Neuronal stem cell (in vitro differentiated cells): Measurements from ENCODE around the gene CARS2.

ENCODE experiments used
- DNase-seq: peaks from one replicate; pipeline ENCODE4 v3.0.0-alpha.2; 2013; ENCODE audit warnings: low spot score
- H2AFZ ChIP-seq: one replicate; pipeline ENCODE4 v1.6.1; 2013; ENCODE audit warnings: mild to moderate bottlenecking, low read length, inconsistent platforms
- H2AK5ac ChIP-seq: 2 replicates; pipeline ENCODE4 v1.6.1; 2013; ENCODE audit warnings: low read depth, mild to moderate bottlenecking, inconsistent platforms, low read length, moderate library complexity, mixed read lengths
- H2BK120ac ChIP-seq: 2 replicates; pipeline ENCODE4 v1.6.1; 2013; ENCODE audit warnings: low read depth, mild to moderate bottlenecking, inconsistent platforms, low read length, moderate library complexity, mixed read lengths
- H2BK12ac ChIP-seq: one replicate; pipeline ENCODE4 v1.6.1; 2013; ENCODE audit warnings: low read length, inconsistent platforms
- H2BK15ac ChIP-seq: 2 replicates; pipeline ENCODE4 v1.6.1; 2013; ENCODE audit warnings: mild to moderate bottlenecking, low read length, inconsistent platforms, mixed read lengths
- H2BK5ac ChIP-seq: one replicate; pipeline ENCODE4 v1.6.1; 2013; ENCODE audit warnings: inconsistent platforms, mild to moderate bottlenecking, low read length, moderate library complexity
- H3K14ac ChIP-seq: one replicate; pipeline ENCODE4 v1.6.1; 2013; ENCODE audit warnings: low read length, inconsistent platforms
- H3K18ac ChIP-seq: 2 replicates; pipeline ENCODE4 v1.6.1; 2013; ENCODE audit warnings: low read length, inconsistent platforms
- H3K23ac ChIP-seq: 2 replicates; pipeline ENCODE4 v1.6.1; 2013; ENCODE audit warnings: low read depth, mild to moderate bottlenecking, mixed read lengths, low read length, inconsistent platforms; ENCODE audit not compliant: poor library complexity
- H3K27ac ChIP-seq: replicated peaks from 3 replicates; pipeline ENCODE4 v1.5.1; 2013; ENCODE audit warnings: low read length, inconsistent platforms
- H3K27me3 ChIP-seq, 3 experiments: 2 replicates each; pipeline ENCODE4 v1.6.1; 2013; ENCODE audit warnings: low read length in 3 of 3, mild to moderate bottlenecking in 2 of 3, inconsistent platforms in 1 of 3, low read depth in 1 of 3, mixed read lengths in 1 of 3, moderate library complexity in 1 of 3; ENCODE audit not compliant: control insufficient read depth in 3 of 3, insufficient read depth in 3 of 3
- H3K36me3 ChIP-seq, 2 donors: replicated peaks in 1 of 2; 2 replicates each; pipeline ENCODE4 v1.6.1; 2013; ENCODE audit warnings: low read length in 2 of 2; ENCODE audit not compliant: control insufficient read depth in 2 of 2, insufficient read depth in 2 of 2
- H3K4ac ChIP-seq: 2 replicates; pipeline ENCODE4 v1.6.1; 2013; ENCODE audit warnings: inconsistent platforms, mild to moderate bottlenecking, low read length, moderate library complexity
- H3K4me1 ChIP-seq, 2 donors: 1 replicate in 1 of 2; 2 replicates in 1 of 2; pipeline ENCODE4 v1.6.1; 2013; ENCODE audit warnings: low read length in 2 of 2, low read depth in 1 of 2; ENCODE audit not compliant: control insufficient read depth in 2 of 2, insufficient read depth in 1 of 2
- H3K4me2 ChIP-seq: one replicate; pipeline ENCODE4 v1.6.1; 2013; ENCODE audit warnings: mild to moderate bottlenecking, low read length, inconsistent platforms; ENCODE audit not compliant: insufficient read depth, poor library complexity, severe bottlenecking
- H3K4me3 ChIP-seq, 2 donors: 2 replicates each; pipeline ENCODE4 v1.5.1; 2013; ENCODE audit warnings: low read length in 2 of 2, mild to moderate bottlenecking in 2 of 2, inconsistent platforms in 1 of 2, moderate library complexity in 1 of 2
- H3K79me1 ChIP-seq: one replicate; pipeline ENCODE4 v1.6.1; 2013; ENCODE audit warnings: low read depth, mild to moderate bottlenecking, inconsistent platforms, low read length, moderate library complexity
- H3K9ac ChIP-seq: one replicate; pipeline ENCODE4 v1.6.1; 2013; ENCODE audit warnings: mild to moderate bottlenecking, low read depth, low read length, inconsistent platforms; ENCODE audit not compliant: poor library complexity
- H3K9me3 ChIP-seq, 2 donors: replicated peaks in 1 of 2; 2 replicates each; pipeline versions ENCODE3 to v1.6.1; 2013; ENCODE audit warnings: low read length in 2 of 2, mild to moderate bottlenecking in 2 of 2, inconsistent platforms in 1 of 2, low read depth in 1 of 2, mixed read lengths in 1 of 2, moderate library complexity in 1 of 2; ENCODE audit not compliant: control insufficient read depth in 2 of 2, insufficient read depth in 1 of 2
- H4K8ac ChIP-seq: one replicate; pipeline ENCODE4 v1.6.1; 2013; ENCODE audit warnings: low read depth, mild to moderate bottlenecking, inconsistent platforms, low read length, moderate library complexity
- H4K91ac ChIP-seq: one replicate; pipeline ENCODE4 v1.6.1; 2013; ENCODE audit warnings: low read length, low read depth, mild to moderate bottlenecking, inconsistent platforms; ENCODE audit not compliant: poor library complexity
- WGBS, 2 donors: extraction: QIAGEN DNeasy Blood & Tissue Kit; methylation state at CpG; one replicate each; pipeline ENCODE4 v1.1.7; 2013; ENCODE audit warnings: missing lambda C conversion rate in 2 of 2, mixed read lengths in 1 of 2; ENCODE audit not compliant: insufficient read length in 2 of 2, insufficient replicate concordance in 1 of 2; ENCODE audit errors: extremely low coverage in 2 of 2; 5-methylcytosine and 5-hydroxymethylcytosine counted together

The CARS2 gene

GRCh38 chr13:110626521-110626920, 79.4 kb downstream of the CARS2 start:
- H3K9me3 ChIP-seq, result peaks cover 0 to 2% of the 10 kb centered on the region in 2 donors
- H3K18ac ChIP-seq, result no peak overlapping the region
- H3K36me3 ChIP-seq, result peaks cover 15 to 68% of the 10 kb centered on the region in 2 donors
- no peak overlapping the region for H4K91ac ChIP-seq
- no peaks in the 10 kb centered on the region for H3K27me3 ChIP-seq
- H4K8ac ChIP-seq, result no peak overlapping the region
- H3K14ac ChIP-seq, result no peak overlapping the region
- no peak overlapping the region for H2AK5ac ChIP-seq
- H2BK120ac ChIP-seq, result no peak overlapping the region
- H3K4me2 ChIP-seq, result no peak overlapping the region
- no CpG with 5 or more reads among the region's 9 CpGs for WGBS, 2 donors
- H3K79me1 ChIP-seq, result peaks cover 9% of the 10 kb centered on the region
- no peak overlapping the region for H3K4me3 ChIP-seq
- H3K4me1 ChIP-seq, result peaks cover 3 to 13% of the 10 kb centered on the region in 2 donors
- no peak overlapping the region for H2BK15ac ChIP-seq
- no peak overlapping the region for H2AFZ ChIP-seq
- H3K9ac ChIP-seq, result peak overlapping the region; percentile 14
- no peak overlapping the region for H2BK12ac ChIP-seq
- H3K23ac ChIP-seq, result no peak overlapping the region
- peak overlapping the region; percentile 87 for H2BK5ac ChIP-seq
- no peak for DNase-seq
- no peak overlapping the region for H3K27ac ChIP-seq
- no peak overlapping the region for H3K4ac ChIP-seq

- H2BK120ac ChIP-seq, result no peak overlapping the region
- H4K91ac ChIP-seq, result no peak overlapping the region
- peak overlapping the region; percentile 60 for H3K27ac ChIP-seq
- H3K36me3 ChIP-seq, result peaks cover 15 to 61% of the 10 kb centered on the region in 2 donors
- no CpG with 5 or more reads among the region's 19 CpGs for WGBS, 2 donors
- H3K4me1 ChIP-seq, result peaks cover 3 to 13% of the 10 kb centered on the region in 2 donors
- H2BK5ac ChIP-seq, result peak overlapping the region; percentile 87
- no peak overlapping the region for H2BK12ac ChIP-seq
- DNase-seq, result no peak
- peak overlapping the region; percentile 2 for H3K4me2 ChIP-seq
- no peak overlapping the region for H3K4me3 ChIP-seq
- peak overlapping the region; percentile 88 for H3K18ac ChIP-seq
- peak overlapping the region; percentile 47 for H3K14ac ChIP-seq
- no peaks in the 10 kb centered on the region for H3K27me3 ChIP-seq
- H3K4ac ChIP-seq, result no peak overlapping the region
- H3K79me1 ChIP-seq, result peaks cover 9% of the 10 kb centered on the region
- peak overlapping the region; percentile 40 for H2AFZ ChIP-seq
- peak overlapping the region; percentile 49 for H4K8ac ChIP-seq
- peaks cover 0 to 2% of the 10 kb centered on the region in 2 donors for H3K9me3 ChIP-seq
- H2AK5ac ChIP-seq, result peak overlapping the region; percentile 48
- no peak overlapping the region for H3K23ac ChIP-seq
- H3K9ac ChIP-seq, result peak overlapping the region; percentile 70
- peak overlapping the region; percentile 10 for H2BK15ac ChIP-seq
These were observed 80.1 kb downstream of the CARS2 start for GRCh38 chr13:110625771-110626321.

GRCh38 chr13:110624766-110625756, 80.9 kb downstream of the CARS2 start:
- Histone ChIP-seq H3K14ac (no peak overlapping the region), H4K91ac (no peak overlapping the region), H3K4ac (no peak overlapping the region), H3K27ac (peak overlapping the region; percentile 60), H3K4me1 (peaks cover 3 to 13% of the 10 kb centered on the region in 2 donors), H3K4me2 (peak overlapping the region; percentile 34), H2BK12ac (no peak overlapping the region), H3K4me3 (no peak overlapping the region), H3K9me3 (peaks cover 0 to 2% of the 10 kb centered on the region in 2 donors), H2BK5ac (peak overlapping the region; percentile 87), H2BK120ac (no peak overlapping the region), H3K79me1 (peaks cover 9% of the 10 kb centered on the region), H3K18ac (peak overlapping the region; percentile 88), H4K8ac (no peak overlapping the region), H2AK5ac (peak overlapping the region; percentile 48), H3K27me3 (no peaks in the 10 kb centered on the region), H2AFZ (peak overlapping the region; percentile 40), H3K9ac (no peak overlapping the region), H2BK15ac (peak overlapping the region; percentile 10), H3K23ac (no peak overlapping the region), H3K36me3 (peaks cover 13 to 55% of the 10 kb centered on the region in 2 donors)
- DNase-seq, result peak; percentile 55
- no CpG with 5 or more reads among the region's 41 CpGs for WGBS, 2 donors

GRCh38 chr13:110620596-110620995, 85.3 kb downstream of the CARS2 start:
- Histone ChIP-seq H3K27me3 (no peaks in the 10 kb centered on the region), H3K36me3 (peaks cover 7 to 24% of the 10 kb centered on the region in 2 donors), H3K14ac (no peak overlapping the region), H3K27ac (no peak overlapping the region), H2AK5ac (no peak overlapping the region), H3K23ac (no peak overlapping the region), H3K18ac (no peak overlapping the region), H2BK120ac (no peak overlapping the region), H3K4me2 (no peak overlapping the region), H4K8ac (no peak overlapping the region), H3K9me3 (no peaks in the 10 kb centered on the region), H2BK5ac (no peak overlapping the region), H3K4me1 (peaks cover 9 to 12% of the 10 kb centered on the region in 2 donors), H2AFZ (no peak overlapping the region), H2BK12ac (no peak overlapping the region), H3K4ac (no peak overlapping the region), H4K91ac (no peak overlapping the region), H2BK15ac (no peak overlapping the region), H3K4me3 (no peak overlapping the region), H3K9ac (no peak overlapping the region), H3K79me1 (peaks cover 9% of the 10 kb centered on the region)
- DNase-seq, result no peak
- WGBS, 2 donors, result no CpG with 5 or more reads among the region's 2 CpGs
